ENCODE measurements around the gene COPS6.
A peak's percentile ranks its signal among the peaks of the same experiment; 100 is the strongest.

Gene COPS6

DNA sequence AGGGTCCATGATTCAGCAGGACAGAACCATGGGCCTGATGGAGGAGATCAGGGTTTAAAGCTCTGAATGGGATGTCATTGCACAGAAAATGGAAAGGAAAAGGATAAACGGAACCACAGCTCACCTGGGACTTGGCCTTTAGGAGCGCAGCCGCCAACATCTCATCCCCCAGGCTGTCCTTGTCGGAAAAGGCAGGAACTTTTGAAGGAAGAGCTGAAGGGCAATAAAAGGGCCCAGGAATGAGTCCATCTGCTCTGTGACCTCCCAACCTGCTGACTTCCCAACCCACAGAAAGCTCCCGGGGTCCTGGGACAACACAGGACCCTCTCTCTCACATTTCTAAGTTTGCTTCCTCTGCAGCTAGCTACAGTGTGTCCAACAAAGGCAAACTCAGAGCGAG lies 13.4 kb upstream of the COPS6 start:
- TF ChIP-seq, protein P1, sequence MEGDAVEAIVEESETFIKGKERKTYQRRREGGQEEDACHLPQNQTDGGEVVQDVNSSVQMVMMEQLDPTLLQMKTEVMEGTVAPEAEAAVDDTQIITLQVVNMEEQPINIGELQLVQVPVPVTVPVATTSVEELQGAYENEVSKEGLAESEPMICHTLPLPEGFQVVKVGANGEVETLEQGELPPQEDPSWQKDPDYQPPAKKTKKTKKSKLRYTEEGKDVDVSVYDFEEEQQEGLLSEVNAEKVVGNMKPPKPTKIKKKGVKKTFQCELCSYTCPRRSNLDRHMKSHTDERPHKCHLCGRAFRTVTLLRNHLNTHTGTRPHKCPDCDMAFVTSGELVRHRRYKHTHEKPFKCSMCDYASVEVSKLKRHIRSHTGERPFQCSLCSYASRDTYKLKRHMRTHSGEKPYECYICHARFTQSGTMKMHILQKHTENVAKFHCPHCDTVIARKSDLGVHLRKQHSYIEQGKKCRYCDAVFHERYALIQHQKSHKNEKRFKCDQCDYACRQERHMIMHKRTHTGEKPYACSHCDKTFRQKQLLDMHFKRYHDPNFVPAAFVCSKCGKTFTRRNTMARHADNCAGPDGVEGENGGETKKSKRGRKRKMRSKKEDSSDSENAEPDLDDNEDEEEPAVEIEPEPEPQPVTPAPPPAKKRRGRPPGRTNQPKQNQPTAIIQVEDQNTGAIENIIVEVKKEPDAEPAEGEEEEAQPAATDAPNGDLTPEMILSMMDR (IDR thresholded peaks at IDR 0.05; ENCODE audit: borderline replicate concordance, control extremely low read depth, extremely low read depth, insufficient read depth, missing control alignments): no peak
- in situ Hi-C loops (cut with MboI; ENCODE audit: low sequenced_read_pairs, unreplicated experiment): loop anchor here (10.0 kb wide), 1 partner anchor 81 kb away; no protein-coding TSS in a partner anchor
- DNase-seq (ENCODE audit: low spot score): no peak

DNA sequence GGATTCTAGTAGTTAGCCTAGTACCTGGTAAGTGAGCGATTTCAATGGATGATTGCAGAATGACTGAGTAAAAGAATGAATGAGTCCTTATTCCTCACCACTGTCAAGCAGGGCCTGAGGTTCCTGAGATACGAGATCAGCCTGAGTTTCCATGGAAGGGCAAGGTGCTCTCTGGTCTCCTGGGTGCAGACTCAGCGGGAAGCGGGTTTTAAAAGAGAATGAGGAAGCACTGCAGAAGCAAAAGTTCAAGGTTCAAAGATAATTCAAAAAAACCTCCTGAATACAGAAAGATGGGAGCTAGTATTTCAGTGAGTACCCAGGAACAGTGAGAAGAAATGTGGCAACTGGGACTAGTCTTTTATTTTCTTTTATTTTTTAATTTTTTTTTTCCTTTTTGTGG lies 11.6 kb upstream of the COPS6 start:
- in situ Hi-C loops (cut with MboI; ENCODE audit: low sequenced_read_pairs, unreplicated experiment): loop anchor here (10.0 kb wide), 1 partner anchor 82 kb away; no protein-coding TSS in a partner anchor
- no peak for DNase-seq (ENCODE audit: low spot score)

DNA sequence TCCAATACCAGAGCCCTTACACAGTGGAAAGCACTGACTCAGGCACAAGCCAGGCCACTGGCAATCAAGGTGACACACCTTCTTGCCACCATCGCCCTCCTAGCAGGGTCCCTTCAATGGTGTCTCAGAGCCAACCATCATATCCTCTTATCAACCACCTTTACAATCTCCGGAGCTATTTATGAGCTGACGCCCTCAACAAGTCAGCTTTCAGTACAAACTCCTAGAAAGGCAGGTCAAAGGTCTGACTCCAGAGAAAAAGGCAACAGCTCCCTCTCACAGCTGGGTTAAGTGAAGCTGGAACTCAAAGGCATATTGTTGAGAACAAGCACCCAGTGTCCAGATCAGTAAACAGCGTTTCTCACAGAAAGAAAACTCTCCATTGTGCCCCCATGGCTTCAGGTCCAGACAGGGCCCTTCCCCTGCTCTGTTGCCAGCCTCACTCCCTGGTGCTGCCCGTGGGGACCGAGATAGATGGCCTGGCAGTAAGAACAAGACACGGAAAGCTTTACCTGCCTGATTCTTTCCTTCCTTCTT lies 9.7 kb upstream of the COPS6 start:
- TF ChIP-seq, protein P1 (IDR thresholded peaks at IDR 0.05; ENCODE audit: borderline replicate concordance, control extremely low read depth, extremely low read depth, insufficient read depth, missing control alignments): no peak
- in situ Hi-C loops (cut with MboI; ENCODE audit: low sequenced_read_pairs, unreplicated experiment): loop anchor here (10.0 kb wide), 1 partner anchor 84 kb away; no protein-coding TSS in a partner anchor
- no peak for DNase-seq (ENCODE audit: low spot score)

More for the DNA sequence above, 11.6 kb upstream of the COPS6 start:
- TF ChIP-seq, protein P1 (IDR thresholded peaks at IDR 0.05; ENCODE audit: borderline replicate concordance, control extremely low read depth, extremely low read depth, insufficient read depth, missing control alignments): no peak

DNA sequence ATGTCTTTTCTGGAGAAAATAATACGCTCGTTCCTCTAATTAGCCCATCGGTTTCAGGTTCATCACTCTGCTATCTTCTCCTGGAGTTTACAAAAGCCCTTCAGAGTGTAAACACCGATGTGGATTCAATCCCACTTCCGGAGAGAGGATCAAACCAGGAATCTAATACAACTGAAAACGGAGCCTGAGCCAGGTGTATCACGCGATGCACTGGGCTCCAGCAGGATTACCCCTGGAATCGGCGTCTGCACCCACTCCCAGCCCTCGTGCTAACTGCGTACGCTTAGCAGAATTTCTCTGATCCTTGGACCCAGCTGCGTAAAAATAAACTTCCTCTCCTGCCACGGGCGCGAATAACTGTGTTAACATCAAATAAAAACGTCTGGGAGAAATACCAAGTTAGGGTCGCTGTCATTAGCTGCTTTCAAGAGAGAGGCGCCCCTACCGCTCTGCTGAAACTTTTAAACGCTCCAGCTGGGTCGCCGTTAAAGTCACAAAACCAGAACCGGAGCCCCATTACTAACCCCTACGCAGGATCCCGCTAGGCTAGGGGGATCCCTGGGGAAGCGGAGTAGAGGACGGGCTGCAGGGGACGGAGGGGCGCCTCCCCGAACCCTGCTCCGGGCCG lies 7.7 kb upstream of the COPS6 start:
- TF ChIP-seq, protein P1 (IDR thresholded peaks at IDR 0.05; ENCODE audit: borderline replicate concordance, control extremely low read depth, extremely low read depth, insufficient read depth, missing control alignments): no peak
- in situ Hi-C loops (cut with MboI; ENCODE audit: low sequenced_read_pairs, unreplicated experiment): no loop called here
- no peak for DNase-seq (ENCODE audit: low spot score)

DNA sequence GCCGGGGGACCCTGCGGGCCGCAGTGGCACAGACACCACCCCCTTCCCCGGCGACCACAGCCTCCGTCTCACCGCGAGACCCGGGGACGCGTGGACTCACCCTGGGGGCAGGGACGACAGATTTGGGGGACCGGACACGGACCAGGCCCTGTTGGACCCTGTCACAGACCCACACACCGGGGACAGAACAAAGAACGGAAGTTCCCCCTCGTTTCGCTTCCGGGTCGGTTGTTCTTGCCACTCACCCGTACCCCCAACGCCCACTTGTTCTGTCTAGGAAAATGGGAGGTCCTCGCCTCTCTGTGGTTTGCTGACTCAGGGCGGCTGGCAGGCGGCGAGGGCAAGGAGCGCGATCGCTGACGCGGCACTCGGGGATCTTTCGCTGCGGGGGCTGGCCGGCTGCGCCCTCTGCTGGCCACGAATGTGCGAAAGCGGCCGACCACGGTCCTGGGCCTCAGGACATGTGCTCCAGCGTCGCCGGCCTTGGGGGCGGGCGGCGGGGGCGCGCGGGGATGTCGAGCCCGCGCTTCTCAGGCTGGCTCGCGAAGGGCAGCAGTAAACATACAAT lies 7.2 kb upstream of the COPS6 start, which contains the start of gene ZNF3:
ZNF3 (minus strand) TSS at position 189 of the 568 bp plus-strand sequence. CDS start 4,366 bp downstream, outside the sequence.
- DNase-seq (ENCODE audit: low spot score): peak; percentile 95
- in situ Hi-C loops (cut with MboI; ENCODE audit: low sequenced_read_pairs, unreplicated experiment): no loop called here
- TF ChIP-seq, protein P1 (IDR thresholded peaks at IDR 0.05; ENCODE audit: borderline replicate concordance, control extremely low read depth, extremely low read depth, insufficient read depth, missing control alignments): peak; percentile 90

DNA sequence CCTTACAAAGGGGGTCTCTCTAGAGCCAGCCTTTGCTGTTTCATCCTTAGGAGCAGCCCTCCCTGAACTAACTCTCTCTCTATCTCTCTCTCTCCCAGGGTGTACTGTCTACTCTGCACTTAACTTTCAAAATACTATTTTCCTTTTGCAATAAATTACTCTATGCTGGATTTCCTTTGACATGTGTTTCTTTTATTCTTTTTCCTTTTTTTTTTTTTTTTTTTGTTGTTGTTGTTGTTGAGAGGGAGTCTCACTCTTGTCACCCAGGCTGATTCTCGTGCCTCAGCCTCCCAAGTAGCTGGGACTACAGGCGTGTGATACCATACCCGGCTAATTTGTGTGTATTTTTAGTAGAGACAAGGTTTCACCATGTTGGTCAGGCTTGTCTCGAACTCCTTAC lies 5.8 kb upstream of the COPS6 start:
- TF ChIP-seq, protein P1 (IDR thresholded peaks at IDR 0.05; ENCODE audit: borderline replicate concordance, control extremely low read depth, extremely low read depth, insufficient read depth, missing control alignments): no peak
- DNase-seq (ENCODE audit: low spot score): no peak
- in situ Hi-C loops (cut with MboI; ENCODE audit: low sequenced_read_pairs, unreplicated experiment): no loop called here

All from GM13976 (cell line).